ENCODE data around the gene COL25A1.

DNA sequence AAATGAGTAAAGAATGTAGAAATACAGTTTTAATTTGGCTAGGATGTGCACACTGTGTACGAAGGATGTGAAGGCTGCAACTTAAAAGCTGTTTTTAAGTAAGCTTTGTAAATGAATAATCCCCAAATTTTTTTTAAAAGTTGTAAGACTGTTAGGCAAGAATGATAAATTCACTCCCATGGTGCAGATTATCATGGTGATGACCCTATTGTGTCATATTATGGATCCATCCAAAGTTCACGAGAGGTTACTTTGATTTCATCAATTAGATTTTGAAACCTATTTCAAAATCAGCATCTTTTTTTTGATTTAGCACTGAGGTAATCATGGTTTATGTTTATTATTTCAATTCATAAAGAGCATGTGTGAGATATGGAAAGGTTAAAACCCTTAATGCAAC is 476.7 kb downstream of the COL25A1 start:
- no peak for TF ChIP-seq TAF1 (IDR thresholded peaks at IDR 0.05; ENCODE audit: borderline replicate concordance, low read depth, low read length)
- TF ChIP-seq POLR2AphosphoS5 (IDR thresholded peaks at IDR 0.05; ENCODE audit: low read depth, low read length) = no peak

Measured in GM12892 (cell line).